Keratinocyte (primary cell): Measurements from ENCODE around the gene DOK4. TPM values are rescaled to one million over a fixed set of nuclear protein-coding genes. Genes with fewer than 3 reads are reported as not detected.

Experiments
- DNase-seq: peaks from one replicate; pipeline ENCODE4 v3.0.0-alpha.2; 2011; ENCODE audit warnings: low read depth, missing footprints, low spot score
- FAIRE-seq: peaks from 2 replicates; lab custom pipeline; 2011; peaks lifted over from hg19 to GRCh38; lab: Jason Lieb, UNC
- H2AFZ ChIP-seq: 2 replicates; pipeline ENCODE4 v1.6.0; 2012; ENCODE audit warnings: low read length, control low read depth, inconsistent platforms; ENCODE audit not compliant: control insufficient read depth
- H3K27ac ChIP-seq: 2 replicates; pipeline ENCODE4 v1.5.1; 2011; ENCODE audit warnings: low read length; ENCODE audit not compliant: control insufficient read depth, insufficient read depth
- H3K27me3 ChIP-seq: 3 replicates; pipeline ENCODE4 v1.6.0; 2011; ENCODE audit warnings: low read length; ENCODE audit not compliant: control insufficient read depth, insufficient read depth; ENCODE audit errors: extremely low read depth
- H3K36me3 ChIP-seq, 2 experiments: 2 replicates in 1 of 2; 3 replicates in 1 of 2; pipeline ENCODE4 v1.5.1; 2011; ENCODE audit warnings: low read length in 2 of 2, mild to moderate bottlenecking in 1 of 2; ENCODE audit not compliant: control insufficient read depth in 2 of 2, insufficient read depth in 2 of 2; ENCODE audit errors: extremely low read depth in 1 of 2
- H3K4me1 ChIP-seq: 3 replicates; pipeline ENCODE4 v1.5.1; 2011; ENCODE audit warnings: low read length; ENCODE audit not compliant: control insufficient read depth, insufficient read depth; ENCODE audit errors: extremely low read depth
- H3K4me2 ChIP-seq: 3 replicates; pipeline ENCODE4 v1.6.0; 2011; ENCODE audit warnings: low read depth, low read length; ENCODE audit not compliant: control insufficient read depth, insufficient read depth; ENCODE audit errors: extremely low read depth
- H3K4me3 ChIP-seq, 3 experiments: fragments of 200-600 bp in 1 of 3; sonication (generic) in 1 of 3; 2 replicates in 2 of 3; 3 replicates in 1 of 3; pipeline ENCODE4 v1.5.1; 2011 to 2016; ENCODE audit warnings: low read length in 3 of 3, mild to moderate bottlenecking in 3 of 3, control low read depth in 2 of 3, inconsistent platforms in 1 of 3, low read depth in 1 of 3, mixed read lengths in 1 of 3, mixed run types in 1 of 3, moderate library complexity in 1 of 3; ENCODE audit not compliant: control insufficient read depth in 2 of 3, insufficient read depth in 2 of 3; ENCODE audit errors: extremely low read depth in 1 of 3
- H3K79me2 ChIP-seq: 2 replicates; pipeline ENCODE4 v1.6.0; 2012; ENCODE audit warnings: low read length; ENCODE audit not compliant: control insufficient read depth, insufficient read depth
- H3K9ac ChIP-seq: 3 replicates; pipeline ENCODE4 v1.6.0; 2011; ENCODE audit warnings: low read length; ENCODE audit not compliant: control insufficient read depth, insufficient read depth; ENCODE audit errors: extremely low read depth
- H3K9me1 ChIP-seq: 3 replicates; pipeline ENCODE4 v1.6.0; 2011; ENCODE audit warnings: low read length; ENCODE audit not compliant: control insufficient read depth, insufficient read depth; ENCODE audit errors: extremely low read depth
- H3K9me3 ChIP-seq: 2 replicates; pipeline ENCODE4 v1.5.1; 2012; ENCODE audit warnings: low read depth, low read length; ENCODE audit not compliant: control insufficient read depth
- H4K20me1 ChIP-seq: 3 replicates; pipeline ENCODE4 v1.6.0; 2011; ENCODE audit warnings: low read length; ENCODE audit not compliant: control insufficient read depth, insufficient read depth; ENCODE audit errors: extremely low read depth
- CTCF ChIP-seq, 3 experiments: IDR thresholded peaks in 1 of 3; conservative IDR thresholded peaks in 1 of 3; optimal IDR thresholded peaks in 1 of 3; 2 replicates in 2 of 3; 3 replicates in 1 of 3; pipeline versions ENCODE3 to v1.5.1; 2011; ENCODE audit warnings: low read length in 3 of 3, mild to moderate bottlenecking in 3 of 3, moderate library complexity in 2 of 3, control low read depth in 1 of 3, inconsistent platforms in 1 of 3; ENCODE audit not compliant: insufficient read depth in 2 of 3; ENCODE audit errors: extremely low read depth in 1 of 3
- EZH2 ChIP-seq: IDR thresholded peaks from one replicate; pipeline ENCODE4 v1.6.1; 2012; ENCODE audit warnings: inconsistent platforms, mild to moderate bottlenecking, low read length, moderate library complexity
- dilution Hi-C: fragments of 300-500 bp; cut with MboI; formaldehyde crosslinking; loops from one replicate; pipeline ENCODE4 v1.7.0; 2020; ENCODE audit warnings: low sequenced_read_pairs; ENCODE audit not compliant: extremely low pct_ligation_motif_present
- polyA plus RNA-seq, 5 experiments: library from polyadenylated mRNA; depleted of rRNA in 3 of 5; stranded (reverse) in 3 of 5; stranded (forward) in 1 of 5; unstranded in 1 of 5; fragments of >200 nt; gene quantifications; 1 replicate in 1 of 5; 2 replicates in 3 of 5; 3 replicates in 1 of 5; pipeline versions ENCODE4 v1.2.1 to v1.2.3, GENCODE V29; 2011 to 2012; ENCODE audit warnings: missing spikeins in 2 of 5, low read depth in 1 of 5, low replicate concordance in 1 of 5

Gene DOK4
- polyA plus RNA-seq, 1 donor (not counting 4 experiments of a cell fraction or from before 2014, with no cell fraction given), result 17.6 TPM

- no peaks in the 10 kb centered on the region for H3K79me2 ChIP-seq
- H2AFZ ChIP-seq, result no peak overlapping the region
- DNase-seq (no peak), FAIRE-seq (no peak)
- dilution Hi-C loops, result no loop called here
- H3K4me2 ChIP-seq, result no peak overlapping the region
- peaks cover 0 to 2% of the 10 kb centered on the region in 2 experiments for H3K36me3 ChIP-seq
- TF ChIP-seq CTCF (optimal IDR thresholded peaks at IDR 0.05 in 1 of 3, IDR thresholded peaks at IDR 0.05 in 1 of 3, conservative IDR thresholded peaks at IDR 0.05 in 1 of 3; ENCODE audit: extremely low read depth in 1 of 3, insufficient read depth in 2 of 3, low read length in 3 of 3) (no peak), EZH2 (no peak)
- H3K4me3 ChIP-seq, result no peak overlapping the region
- no peaks in the 10 kb centered on the region for H3K27me3 ChIP-seq
- H3K9me3 ChIP-seq, result no peaks in the 10 kb centered on the region
- H3K9me1 ChIP-seq, result no peaks in the 10 kb centered on the region
- H3K4me1 ChIP-seq, result no peaks in the 10 kb centered on the region
- H4K20me1 ChIP-seq, result no peaks in the 10 kb centered on the region
- no peak overlapping the region for H3K9ac ChIP-seq
- no peak overlapping the region for H3K27ac ChIP-seq
Observed at GRCh38 chr16:57517397-57518367, 31.4 kb upstream of the DOK4 start.

- FAIRE-seq (no peak), DNase-seq (no peak)
- Histone ChIP-seq H3K27ac (no peak overlapping the region), H3K79me2 (no peaks in the 10 kb centered on the region), H3K36me3 (peaks cover 0 to 2% of the 10 kb centered on the region in 2 experiments), H3K4me2 (no peak overlapping the region), H4K20me1 (no peaks in the 10 kb centered on the region), H3K9ac (no peak overlapping the region), H2AFZ (no peak overlapping the region), H3K9me1 (no peaks in the 10 kb centered on the region), H3K4me3 (no peak overlapping the region), H3K9me3 (no peaks in the 10 kb centered on the region), H3K4me1 (no peaks in the 10 kb centered on the region), H3K27me3 (no peaks in the 10 kb centered on the region)
- TF ChIP-seq EZH2 (no peak), CTCF (optimal IDR thresholded peaks at IDR 0.05 in 1 of 3, IDR thresholded peaks at IDR 0.05 in 1 of 3, conservative IDR thresholded peaks at IDR 0.05 in 1 of 3; ENCODE audit: extremely low read depth in 1 of 3, insufficient read depth in 2 of 3, low read length in 3 of 3) (no peak)
- dilution Hi-C loops, result no loop called here
Observed at GRCh38 chr16:57516773-57517172, 30.5 kb upstream of the DOK4 start.
